Muscle of leg (tissue), 11 donors: ENCODE measurements around the gene EDEM1. TPM values are rescaled to one million over a fixed set of nuclear protein-coding genes. Genes with fewer than 3 reads are reported as not detected.

Source experiments
- DNase-seq: peaks from one replicate; pipeline ENCODE4 v3.0.0; 2013
- H3K27ac ChIP-seq: one replicate; pipeline ENCODE4 v1.5.1; 2013; ENCODE audit warnings: mild to moderate bottlenecking, low read length, control low read depth
- H3K27me3 ChIP-seq: one replicate; pipeline ENCODE4 v1.6.1; 2013; ENCODE audit warnings: low read length; ENCODE audit not compliant: control insufficient read depth, insufficient read depth
- H3K36me3 ChIP-seq: one replicate; pipeline ENCODE4 v1.6.1; 2013; ENCODE audit warnings: low read length; ENCODE audit not compliant: control insufficient read depth, insufficient read depth
- H3K4me1 ChIP-seq: one replicate; pipeline ENCODE4 v1.6.1; 2013; ENCODE audit warnings: low read length; ENCODE audit not compliant: control insufficient read depth, insufficient read depth
- H3K4me3 ChIP-seq: one replicate; pipeline ENCODE4 v1.5.1; 2013; ENCODE audit warnings: low read length, control low read depth
- H3K9me3 ChIP-seq: replicated peaks from 2 replicates; pipeline ENCODE4 v1.6.1; 2013; ENCODE audit warnings: low read depth, low read length; ENCODE audit not compliant: control insufficient read depth
- WGBS: methylation state at CpG from one replicate; pipeline ENCODE4 v1.1.5; 2013; ENCODE audit warnings: missing lambda C conversion rate; ENCODE audit not compliant: insufficient coverage; 5-methylcytosine and 5-hydroxymethylcytosine counted together
- polyA plus RNA-seq, 8 donors: library from polyadenylated mRNA; unstranded; fragments of 120-200 nt; gene quantifications; one replicate each; pipeline versions ENCODE4 v1.2.1 to v1.2.3, GENCODE V29; 2013; ENCODE audit warnings: inconsistent platforms in 1 of 8, low replicate concordance in 1 of 8; ENCODE audit not compliant: insufficient read length in 8 of 8, insufficient read depth in 1 of 8
- total RNA-seq: library from RNA; stranded (reverse); fragments of 120-200 nt; gene quantifications from one replicate; pipeline ENCODE4 v1.2.4, GENCODE V29; 2013

The EDEM1 gene
- total and polyA plus RNA-seq, 9 donors = 6.6 to 13.2 (median 9.1) TPM

DNA sequence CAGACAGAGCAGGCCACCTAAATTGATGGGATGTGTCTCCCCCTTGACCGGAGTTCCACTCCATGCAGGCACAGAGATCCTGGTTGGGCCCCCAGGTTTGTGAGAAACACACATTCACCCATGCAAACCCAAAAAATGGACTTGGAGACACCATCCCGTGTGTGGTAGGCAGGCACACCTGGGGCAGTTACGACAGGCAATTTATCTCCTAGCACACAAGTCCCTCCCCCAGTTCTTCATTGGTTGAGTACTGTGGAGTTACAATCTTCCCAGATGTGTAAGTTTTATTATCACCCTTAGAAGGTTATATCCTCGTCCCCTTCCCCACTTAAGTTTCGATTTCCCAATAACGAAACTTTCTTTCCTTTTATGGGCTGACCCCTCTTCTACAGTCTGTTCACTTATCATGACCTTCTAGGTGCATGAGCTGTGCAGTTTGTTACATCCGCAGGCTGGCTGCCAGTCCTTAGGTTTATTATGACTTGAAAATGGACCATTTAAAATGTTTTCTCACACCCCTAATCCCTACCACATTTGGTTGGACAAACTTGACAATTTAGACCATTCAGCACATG lies 38.1 kb upstream of the EDEM1 start:
- 100% methylated on average over 1 of the region's 7 CpGs for WGBS
- Histone ChIP-seq H3K9me3 (peaks cover 3% of the 10 kb centered on the region), H3K27me3 (no peaks in the 10 kb centered on the region), H3K4me1 (no peaks in the 10 kb centered on the region), H3K27ac (no peak overlapping the region), H3K4me3 (no peak overlapping the region), H3K36me3 (peaks cover 6% of the 10 kb centered on the region)
- no peak for DNase-seq

DNA sequence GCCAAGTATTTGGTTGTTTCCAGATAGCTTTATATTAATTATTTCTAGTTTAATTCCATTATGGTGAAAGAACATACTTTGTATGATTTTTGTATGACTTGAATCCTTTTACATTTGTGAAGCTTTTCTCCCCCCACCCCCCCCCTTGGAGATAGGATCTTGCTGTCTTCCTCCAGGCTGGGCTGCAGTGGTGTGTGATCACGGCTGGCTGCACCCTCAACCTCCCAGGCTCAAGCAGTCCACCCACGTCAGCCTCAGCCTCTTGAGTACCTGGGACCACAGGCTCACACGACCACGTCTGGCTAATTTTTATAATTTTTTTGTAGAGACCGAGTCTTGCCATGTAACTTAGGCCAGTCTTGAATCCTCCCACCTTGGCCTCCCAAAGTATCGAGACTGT lies 35.9 kb upstream of the EDEM1 start:
- Histone ChIP-seq H3K9me3 (peaks cover 3% of the 10 kb centered on the region), H3K4me1 (no peaks in the 10 kb centered on the region), H3K27me3 (no peaks in the 10 kb centered on the region), H3K36me3 (peaks cover 6% of the 10 kb centered on the region), H3K4me3 (no peak overlapping the region), H3K27ac (no peak overlapping the region)
- no peak for DNase-seq
- no CpG with 5 or more reads among the region's 6 CpGs for WGBS

DNA sequence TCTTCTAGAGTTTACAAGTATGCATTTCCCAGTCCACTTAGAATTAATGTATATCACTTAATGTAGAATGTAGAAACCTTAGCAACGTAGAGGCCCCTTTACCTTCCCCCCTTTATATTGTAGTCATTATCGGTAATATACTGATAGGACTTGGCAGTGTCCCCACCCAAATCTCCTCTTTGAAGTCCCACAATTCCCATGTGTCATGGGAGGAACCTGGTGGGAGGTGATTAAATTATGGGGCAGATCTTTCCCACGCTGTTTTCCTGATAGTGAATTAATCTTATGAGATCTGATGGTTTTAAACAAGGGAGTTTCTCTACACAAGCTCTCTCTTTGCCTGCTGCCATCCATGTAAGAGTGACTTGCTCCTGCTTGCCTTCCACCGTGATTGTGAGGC lies 34.4 kb upstream of the EDEM1 start:
- Histone ChIP-seq H3K27me3 (no peaks in the 10 kb centered on the region), H3K4me3 (no peak overlapping the region), H3K9me3 (no peaks in the 10 kb centered on the region), H3K4me1 (no peaks in the 10 kb centered on the region), H3K36me3 (peaks cover 6% of the 10 kb centered on the region), H3K27ac (no peak overlapping the region)
- no peak for DNase-seq
- no CpG with 5 or more reads among the region's 4 CpGs for WGBS

DNA sequence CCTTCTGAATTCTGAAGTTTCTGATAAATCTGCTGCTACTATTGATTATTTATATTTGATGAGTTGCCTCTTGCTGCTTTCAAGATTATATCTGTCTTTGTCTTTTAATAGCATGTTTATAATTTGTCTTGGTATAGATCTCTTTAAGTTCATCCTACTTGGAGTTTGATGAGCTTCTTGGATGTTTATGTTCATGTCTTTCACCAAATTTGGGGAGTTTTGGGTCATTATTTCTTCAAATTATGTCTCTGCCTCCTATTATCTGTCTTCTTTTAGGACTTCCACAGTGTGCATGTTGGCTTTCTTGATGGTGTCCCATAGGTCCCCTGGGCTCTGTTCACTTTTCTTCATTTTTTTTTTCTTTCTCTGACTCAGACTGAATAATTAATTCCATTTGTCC lies 32.3 kb upstream of the EDEM1 start:
- no peaks in the 10 kb centered on the region for H3K27me3 ChIP-seq
- H3K4me3 ChIP-seq = no peak overlapping the region
- H3K4me1 ChIP-seq = no peaks in the 10 kb centered on the region
- no peak overlapping the region for H3K27ac ChIP-seq
- H3K9me3 ChIP-seq = no peaks in the 10 kb centered on the region
- DNase-seq = no peak
- H3K36me3 ChIP-seq = no peaks in the 10 kb centered on the region

DNA sequence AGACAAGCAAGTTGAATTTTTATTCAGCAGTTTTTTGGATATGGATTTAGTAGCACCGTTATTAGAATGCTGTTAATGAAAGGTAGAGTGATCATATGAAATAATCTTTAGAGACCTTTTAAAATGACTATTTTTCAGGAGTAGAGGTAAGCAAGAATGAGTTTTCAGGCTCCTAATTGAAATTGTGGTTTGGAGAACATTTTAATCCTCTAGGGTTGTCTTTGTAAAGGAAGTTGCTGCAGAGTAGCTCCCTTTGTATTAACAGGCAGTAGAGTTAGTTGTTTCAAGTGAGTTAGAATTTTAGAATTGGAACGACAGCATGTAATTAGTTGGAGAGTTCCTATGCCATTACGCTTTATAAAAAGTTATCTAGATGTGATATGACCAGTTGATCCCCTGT lies 27.2 kb upstream of the EDEM1 start:
- no peak for DNase-seq
- H3K27ac ChIP-seq = no peak overlapping the region
- H3K36me3 ChIP-seq = no peaks in the 10 kb centered on the region
- H3K4me1 ChIP-seq = no peaks in the 10 kb centered on the region
- no peaks in the 10 kb centered on the region for H3K27me3 ChIP-seq
- no CpG with 5 or more reads among the region's 3 CpGs for WGBS
- no peaks in the 10 kb centered on the region for H3K9me3 ChIP-seq
- H3K4me3 ChIP-seq = no peak overlapping the region

DNA sequence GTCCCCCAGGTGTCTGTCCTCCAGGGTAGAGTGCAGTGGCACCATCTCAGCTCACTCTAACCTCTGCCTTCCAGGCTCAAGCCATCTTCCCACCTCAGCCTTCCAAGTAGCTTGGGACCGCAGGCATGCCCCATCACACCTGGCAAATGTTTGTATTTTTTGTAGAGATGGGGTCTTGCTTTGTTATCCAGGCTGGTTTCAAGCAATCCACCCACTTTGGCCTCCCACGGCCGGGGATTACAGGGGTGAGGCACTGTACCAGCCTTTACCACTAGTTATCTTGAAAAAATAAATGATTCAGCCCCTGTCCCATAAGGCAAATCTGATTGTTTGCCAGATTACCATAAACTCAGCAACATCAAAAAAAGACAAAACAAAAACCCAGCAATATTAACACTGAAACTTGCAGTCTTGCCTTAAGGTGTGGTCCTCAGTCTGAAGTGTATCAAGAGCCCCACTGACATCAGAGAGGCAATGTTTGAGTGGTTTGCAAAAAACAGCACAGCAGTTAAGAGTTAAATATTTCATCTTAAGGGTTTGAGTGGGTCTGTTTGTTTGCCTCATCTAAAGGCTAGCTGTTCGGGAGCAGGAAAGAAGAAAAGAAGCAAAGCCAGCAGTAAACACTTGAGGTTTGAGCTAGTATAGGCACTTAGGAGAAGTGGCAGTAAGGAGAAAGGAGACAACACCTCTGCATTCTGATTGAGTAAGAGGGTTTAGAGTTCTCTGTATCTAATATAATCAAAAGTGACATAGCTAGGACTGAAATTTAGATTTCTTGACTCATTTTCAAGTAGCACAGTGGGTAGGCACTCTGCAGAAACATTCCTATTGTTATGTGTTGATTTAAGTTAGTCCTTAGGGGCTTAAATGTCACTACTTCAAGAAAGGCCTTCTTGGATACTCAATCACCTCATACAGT lies 26.3 kb upstream of the EDEM1 start:
- DNase-seq = no peak
- 25% methylated on average over 1 of the region's 4 CpGs for WGBS
- Histone ChIP-seq H3K27ac (no peak overlapping the region), H3K4me1 (no peaks in the 10 kb centered on the region), H3K36me3 (no peaks in the 10 kb centered on the region), H3K9me3 (no peaks in the 10 kb centered on the region), H3K4me3 (no peak overlapping the region), H3K27me3 (no peaks in the 10 kb centered on the region)

DNA sequence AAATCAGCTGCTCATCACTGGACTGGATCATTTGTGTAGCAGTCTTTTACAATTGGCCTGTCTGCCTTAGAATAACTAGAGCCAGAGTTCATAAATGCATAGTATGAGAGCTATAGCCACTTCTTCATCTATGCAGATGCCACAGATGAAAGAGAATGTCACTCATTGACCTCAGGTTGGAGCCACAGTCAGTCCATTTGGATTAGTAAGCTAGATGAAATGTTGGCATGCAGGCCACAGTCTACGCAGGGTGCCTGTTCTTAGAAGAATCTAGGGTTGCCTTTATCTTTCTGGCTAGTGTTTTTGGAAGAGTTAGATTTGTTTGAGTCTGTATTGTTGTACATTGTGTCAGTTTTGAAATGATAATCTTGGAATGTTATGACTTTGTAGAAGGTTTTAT lies 25.4 kb upstream of the EDEM1 start:
- Histone ChIP-seq H3K4me1 (no peaks in the 10 kb centered on the region), H3K9me3 (no peaks in the 10 kb centered on the region), H3K36me3 (no peaks in the 10 kb centered on the region), H3K27ac (no peak overlapping the region), H3K4me3 (no peak overlapping the region), H3K27me3 (no peaks in the 10 kb centered on the region)
- no peak for DNase-seq
- 100% methylated on average over 1 of the region's 1 CpG for WGBS

DNA sequence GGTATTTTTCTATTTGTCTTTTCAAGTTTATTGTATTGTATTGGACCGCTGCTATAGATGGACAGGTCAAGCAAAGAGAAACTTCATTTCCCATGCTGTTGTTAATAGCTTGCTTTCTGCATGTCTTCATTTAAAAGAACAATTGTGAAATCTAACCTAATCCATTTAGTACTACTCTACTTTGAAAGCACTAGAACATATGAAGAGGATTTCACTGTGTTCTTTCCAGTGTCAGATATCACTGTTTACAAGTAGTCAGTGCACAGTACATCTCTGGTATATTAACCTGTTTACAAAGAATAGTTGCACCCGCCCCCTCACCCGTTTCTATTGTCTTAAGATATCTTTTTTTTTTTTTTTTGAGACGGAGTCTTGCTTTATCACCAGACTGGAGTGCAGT lies 21.8 kb upstream of the EDEM1 start:
- Histone ChIP-seq H3K9me3 (no peaks in the 10 kb centered on the region), H3K4me1 (no peaks in the 10 kb centered on the region), H3K4me3 (no peak overlapping the region), H3K36me3 (peaks cover 2% of the 10 kb centered on the region), H3K27me3 (no peaks in the 10 kb centered on the region), H3K27ac (no peak overlapping the region)
- DNase-seq = no peak
- no CpG with 5 or more reads among the region's 4 CpGs for WGBS

DNA sequence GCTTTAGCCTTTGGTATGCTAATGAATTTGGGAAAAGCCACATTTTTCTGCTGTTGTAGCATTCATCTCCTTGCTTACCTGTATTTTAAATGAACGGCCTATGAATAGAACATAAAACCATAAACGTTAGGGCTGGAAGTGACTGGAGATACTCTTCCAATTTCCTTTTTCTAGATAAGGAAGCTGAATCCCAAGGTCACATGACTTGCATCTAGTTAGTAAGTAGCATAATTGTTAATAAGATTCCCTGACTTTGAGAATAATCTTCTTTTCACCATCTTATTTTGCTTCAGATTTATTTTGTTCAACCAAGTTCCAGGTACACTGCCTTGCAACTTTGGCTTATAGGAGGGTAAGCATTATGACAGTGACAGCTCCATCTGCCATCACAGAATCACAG lies 20.7 kb upstream of the EDEM1 start:
- no CpG with 5 or more reads among the region's 2 CpGs for WGBS
- Histone ChIP-seq H3K27me3 (no peaks in the 10 kb centered on the region), H3K27ac (no peak overlapping the region), H3K4me3 (no peak overlapping the region), H3K4me1 (no peaks in the 10 kb centered on the region), H3K9me3 (no peaks in the 10 kb centered on the region), H3K36me3 (peaks cover 13% of the 10 kb centered on the region)
- no peak for DNase-seq

DNA sequence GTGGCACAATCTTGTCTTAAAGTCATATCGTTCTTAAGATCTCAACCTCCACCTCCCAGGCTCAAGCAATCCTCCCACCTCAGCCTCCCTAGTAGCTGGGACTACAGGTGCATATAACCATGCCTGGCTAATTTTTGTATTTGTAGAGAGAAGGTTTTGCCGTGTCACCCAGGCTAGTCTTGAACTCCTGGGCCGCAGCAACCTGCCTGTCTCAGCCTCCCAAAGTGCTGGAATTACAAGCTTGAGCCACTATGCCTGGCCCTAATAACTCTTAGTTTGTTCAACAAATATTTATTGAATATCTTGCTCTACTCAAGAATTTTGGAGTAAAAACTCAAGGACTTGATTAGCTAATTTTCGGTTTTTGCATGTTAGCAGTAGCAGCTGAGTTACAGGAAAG lies 19.4 kb upstream of the EDEM1 start:
- DNase-seq = no peak
- Histone ChIP-seq H3K9me3 (no peaks in the 10 kb centered on the region), H3K4me1 (no peaks in the 10 kb centered on the region), H3K27me3 (no peaks in the 10 kb centered on the region), H3K27ac (no peak overlapping the region), H3K4me3 (no peak overlapping the region), H3K36me3 (peaks cover 14% of the 10 kb centered on the region)
- WGBS = 100% methylated on average over 1 of the region's 4 CpGs
